Astrocyte (in vitro differentiated cells and primary cell): ENCODE measurements around the gene UPB1.

Source experiments
- EZH2 ChIP-seq: IDR thresholded peaks from 2 replicates; pipeline ENCODE4 v1.6.1; 2012; ENCODE audit warnings: mild to moderate bottlenecking, low read length, inconsistent platforms; ENCODE audit not compliant: insufficient read depth
- TF ChIP-seq, protein P1 (sequence below): IDR thresholded peaks from 2 replicates; pipeline ENCODE4 v1.5.1; 2011; ENCODE audit warnings: low read depth, mild to moderate bottlenecking, inconsistent platforms, low read length, moderate library complexity; ENCODE audit not compliant: insufficient read depth

- TF ChIP-seq, protein P1, sequence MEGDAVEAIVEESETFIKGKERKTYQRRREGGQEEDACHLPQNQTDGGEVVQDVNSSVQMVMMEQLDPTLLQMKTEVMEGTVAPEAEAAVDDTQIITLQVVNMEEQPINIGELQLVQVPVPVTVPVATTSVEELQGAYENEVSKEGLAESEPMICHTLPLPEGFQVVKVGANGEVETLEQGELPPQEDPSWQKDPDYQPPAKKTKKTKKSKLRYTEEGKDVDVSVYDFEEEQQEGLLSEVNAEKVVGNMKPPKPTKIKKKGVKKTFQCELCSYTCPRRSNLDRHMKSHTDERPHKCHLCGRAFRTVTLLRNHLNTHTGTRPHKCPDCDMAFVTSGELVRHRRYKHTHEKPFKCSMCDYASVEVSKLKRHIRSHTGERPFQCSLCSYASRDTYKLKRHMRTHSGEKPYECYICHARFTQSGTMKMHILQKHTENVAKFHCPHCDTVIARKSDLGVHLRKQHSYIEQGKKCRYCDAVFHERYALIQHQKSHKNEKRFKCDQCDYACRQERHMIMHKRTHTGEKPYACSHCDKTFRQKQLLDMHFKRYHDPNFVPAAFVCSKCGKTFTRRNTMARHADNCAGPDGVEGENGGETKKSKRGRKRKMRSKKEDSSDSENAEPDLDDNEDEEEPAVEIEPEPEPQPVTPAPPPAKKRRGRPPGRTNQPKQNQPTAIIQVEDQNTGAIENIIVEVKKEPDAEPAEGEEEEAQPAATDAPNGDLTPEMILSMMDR, result no peak
- no peak for TF ChIP-seq EZH2
Measured at GRCh38 chr22:24501301-24502005, 6.3 kb downstream of the UPB1 start.
